ENCODE measurements around the gene C6orf136.
A peak's percentile ranks its signal among the peaks of the same experiment; 100 is the strongest.

Gene C6orf136

DNA sequence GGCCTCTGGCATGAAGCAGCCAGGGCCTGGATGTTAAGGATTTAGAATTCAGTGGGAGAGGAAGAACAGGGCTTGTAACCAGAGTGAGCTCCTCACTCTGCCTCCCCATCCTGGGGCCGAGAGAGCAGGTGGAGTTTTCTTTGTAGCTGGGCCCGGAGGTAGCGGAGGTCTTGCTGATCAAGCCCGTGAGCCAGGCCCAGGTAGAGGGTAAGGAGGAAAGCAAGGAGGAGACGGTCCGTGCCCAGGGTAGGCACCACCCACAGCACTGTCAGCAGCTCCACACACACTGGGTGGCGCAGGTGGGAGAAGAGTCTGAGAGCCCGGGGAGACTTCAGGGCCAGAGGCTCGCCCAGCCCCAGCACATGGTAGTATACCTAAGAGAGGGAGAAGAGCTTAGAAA, 41.6 kb downstream of the C6orf136 start:
- H3K36me3 ChIP-seq (ENCODE audit: control insufficient read depth, insufficient read depth, low read length), result no peaks in the 10 kb centered on the region
- H3K9me3 ChIP-seq (ENCODE audit: control insufficient read depth, insufficient read depth, low read length), result no peaks in the 10 kb centered on the region
- no peak overlapping the region for H3K4me3 ChIP-seq (ENCODE audit: low read length)
- WGBS (ENCODE audit: insufficient coverage, insufficient read length), result no CpG with 5 or more reads among the region's 9 CpGs
- no peaks in the 10 kb centered on the region for H3K27me3 ChIP-seq (ENCODE audit: control insufficient read depth, insufficient read depth, low read length)
- H3K27ac ChIP-seq (ENCODE audit: low read length), result no peak overlapping the region
- no peak for DNase-seq (ENCODE audit: low read depth, low spot score)
- H3K4me1 ChIP-seq (ENCODE audit: control insufficient read depth, insufficient read depth, low read length), result peaks cover 13% of the 10 kb centered on the region

DNA sequence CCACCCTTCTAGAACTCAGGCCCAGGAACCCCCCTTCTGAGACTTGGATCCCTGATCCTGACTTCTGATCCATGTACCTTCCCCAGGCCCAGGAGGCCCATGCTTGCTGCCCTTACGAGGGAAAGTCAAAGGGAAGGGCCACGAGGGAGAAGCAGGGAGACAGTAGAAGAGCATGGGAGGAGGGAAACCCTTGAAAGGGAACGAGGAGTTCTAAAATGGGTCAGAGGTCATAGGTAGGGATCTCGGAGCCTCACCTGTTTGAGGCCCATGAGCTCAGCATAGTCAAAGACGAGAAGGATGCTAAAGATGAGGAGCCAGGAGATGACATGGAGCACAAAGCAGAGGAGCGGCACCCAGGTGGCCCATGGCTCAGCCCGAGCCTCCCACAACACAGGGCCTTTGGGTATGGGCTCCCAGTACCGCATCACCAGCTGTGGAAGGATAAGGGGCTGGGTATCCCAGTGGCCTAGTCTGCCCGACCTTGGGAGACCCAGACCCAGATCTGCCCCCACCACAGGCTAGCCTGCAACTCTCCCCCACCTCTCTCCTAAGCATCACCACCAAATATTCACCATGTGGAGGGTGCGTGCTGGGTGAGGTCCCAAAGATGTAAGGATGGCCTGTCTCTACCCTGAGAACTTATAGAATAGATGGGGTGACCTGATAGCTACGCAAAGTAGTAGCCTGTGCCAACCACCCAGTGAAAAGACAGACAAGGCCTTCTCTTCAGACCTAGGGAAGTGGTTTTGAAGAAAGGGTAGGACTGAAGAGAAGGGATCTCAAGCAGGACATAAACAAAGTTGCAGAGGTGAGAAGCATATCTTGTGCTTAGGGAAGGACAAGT, 42.3 kb downstream of the C6orf136 start:
- DNase-seq (ENCODE audit: low read depth, low spot score), result no peak
- Histone ChIP-seq H3K27ac (ENCODE audit: low read length) (no peak overlapping the region), H3K27me3 (ENCODE audit: control insufficient read depth, insufficient read depth, low read length) (no peaks in the 10 kb centered on the region), H3K4me3 (ENCODE audit: low read length) (no peak overlapping the region), H3K4me1 (ENCODE audit: control insufficient read depth, insufficient read depth, low read length) (peaks cover 13% of the 10 kb centered on the region), H3K9me3 (ENCODE audit: control insufficient read depth, insufficient read depth, low read length) (no peaks in the 10 kb centered on the region), H3K36me3 (ENCODE audit: control insufficient read depth, insufficient read depth, low read length) (no peaks in the 10 kb centered on the region)
- WGBS (ENCODE audit: insufficient coverage, insufficient read length), result no CpG with 5 or more reads among the region's 11 CpGs

DNA sequence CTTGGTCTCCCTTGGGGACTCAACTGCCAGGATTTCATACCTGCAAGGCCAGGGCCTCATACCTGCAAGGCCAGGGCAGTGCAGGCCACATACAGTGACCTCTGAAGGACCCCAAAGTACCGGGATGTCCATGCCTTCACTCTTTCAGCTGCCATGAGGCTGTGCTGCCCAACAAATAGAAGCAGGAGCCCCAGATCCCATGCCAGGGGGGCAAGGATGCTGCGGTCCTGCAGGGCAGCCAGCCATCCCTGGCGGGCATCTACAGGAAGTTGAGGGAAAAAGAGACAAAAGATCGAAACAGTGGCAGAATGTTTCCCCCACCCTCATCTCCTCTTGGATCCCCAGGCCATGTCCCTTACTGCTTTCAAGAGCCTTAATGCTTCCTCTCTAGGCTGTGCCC, 43.1 kb downstream of the C6orf136 start:
- Histone ChIP-seq H3K4me3 (ENCODE audit: low read length) (peak overlapping the region; percentile 88; the same call in 1 of the 2 replicates), H3K9me3 (ENCODE audit: control insufficient read depth, insufficient read depth, low read length) (no peaks in the 10 kb centered on the region), H3K4me1 (ENCODE audit: control insufficient read depth, insufficient read depth, low read length) (peaks cover 11% of the 10 kb centered on the region), H3K27me3 (ENCODE audit: control insufficient read depth, insufficient read depth, low read length) (no peaks in the 10 kb centered on the region), H3K36me3 (ENCODE audit: control insufficient read depth, insufficient read depth, low read length) (no peaks in the 10 kb centered on the region), H3K27ac (ENCODE audit: low read length) (no peak overlapping the region)
- no CpG with 5 or more reads among the region's 4 CpGs for WGBS (ENCODE audit: insufficient coverage, insufficient read length)
- no peak for DNase-seq (ENCODE audit: low read depth, low spot score)

DNA sequence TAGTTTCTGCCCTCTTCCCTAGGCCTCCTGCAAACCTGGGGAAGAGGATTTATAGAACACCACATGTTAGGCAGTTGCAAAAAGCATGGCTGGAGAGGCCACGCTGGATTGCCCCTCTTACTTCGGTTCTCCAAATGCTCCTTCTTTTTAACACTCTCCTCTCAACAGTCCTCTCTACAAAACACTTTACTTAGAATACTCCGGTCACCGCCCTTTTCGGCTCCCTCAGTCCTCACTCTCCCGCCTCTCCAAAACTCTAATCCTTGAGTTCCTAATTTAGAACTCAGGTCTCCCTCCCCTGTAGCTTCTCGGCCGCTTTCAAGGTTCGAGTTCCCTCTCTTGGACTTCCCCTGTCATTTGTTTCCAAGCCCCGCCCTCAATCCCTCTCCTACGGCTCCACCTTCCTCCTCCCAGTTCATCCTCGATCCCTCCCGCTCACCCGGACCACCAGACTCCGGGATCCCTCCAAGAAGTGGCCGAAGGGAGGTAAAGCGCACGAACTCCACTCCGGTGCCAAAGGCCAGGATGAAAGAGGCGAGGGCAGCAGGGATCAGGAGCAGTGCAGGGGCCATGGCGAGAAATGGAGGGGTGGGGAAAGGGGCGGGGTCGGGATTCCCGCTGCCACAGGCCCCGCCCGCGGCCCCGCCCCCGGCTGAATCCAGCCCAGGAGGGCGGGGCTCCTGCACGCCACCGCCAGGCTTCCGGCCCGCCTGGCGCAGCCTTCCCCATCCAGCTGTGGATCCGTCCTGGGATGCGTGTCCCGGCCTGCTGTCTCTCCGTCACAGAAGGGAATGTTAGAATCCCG, 43.7 kb downstream of the C6orf136 start, which contains the start of gene NRM:
TSS of gene NRM (minus strand) at position 582 of the 805 bp plus-strand sequence. CDS start at position 572, 10 bp downstream.
- Histone ChIP-seq H3K36me3 (ENCODE audit: control insufficient read depth, insufficient read depth, low read length) (no peaks in the 10 kb centered on the region), H3K4me3 (ENCODE audit: low read length) (peak within 1 kb of the TSS; percentile 88; the same call in 1 of the 2 replicates), H3K4me1 (ENCODE audit: control insufficient read depth, insufficient read depth, low read length) (peaks cover 10% of the 10 kb centered on the region), H3K9me3 (ENCODE audit: control insufficient read depth, insufficient read depth, low read length) (no peaks in the 10 kb centered on the region), H3K27me3 (ENCODE audit: control insufficient read depth, insufficient read depth, low read length) (no peaks in the 10 kb centered on the region), H3K27ac (ENCODE audit: low read length) (no peak within 1 kb of the TSS)
- DNase-seq (ENCODE audit: low read depth, low spot score), result no peak
- WGBS (ENCODE audit: insufficient coverage, insufficient read length), result no CpG with 5 or more reads among the region's 40 CpGs

DNA sequence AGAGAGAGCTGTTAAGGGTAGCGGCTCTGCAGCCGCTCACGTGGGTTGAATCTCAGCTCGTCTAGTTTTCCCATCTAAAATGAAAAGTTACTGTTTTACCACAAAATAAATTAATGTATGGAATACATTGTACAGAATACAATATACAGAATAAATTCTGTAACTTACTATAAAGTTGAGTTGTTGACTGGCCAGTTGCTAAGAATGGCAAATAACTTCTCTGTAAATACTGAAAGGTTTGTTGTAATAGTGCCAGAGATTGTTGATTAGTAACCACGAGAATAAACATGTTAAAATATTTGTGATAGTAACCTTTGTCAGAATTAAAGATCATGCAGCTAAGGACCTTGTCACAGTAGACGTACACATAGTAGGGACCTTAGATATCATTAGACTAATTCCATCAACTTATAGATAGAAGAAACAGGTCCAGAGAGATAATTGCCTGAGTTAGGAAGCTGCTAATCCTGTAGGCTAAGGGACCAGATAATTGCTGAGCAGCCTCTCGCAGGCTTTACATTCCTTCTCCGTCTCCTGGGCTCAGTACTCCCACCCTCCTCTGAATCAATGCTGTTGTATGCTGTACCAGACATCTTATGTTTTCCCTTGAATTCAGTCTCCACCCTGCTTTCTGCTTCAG, 44.4 kb downstream of the C6orf136 start:
- Histone ChIP-seq H3K4me3 (ENCODE audit: low read length) (peak overlapping the region; percentile 88; the same call in 1 of the 2 replicates), H3K36me3 (ENCODE audit: control insufficient read depth, insufficient read depth, low read length) (no peaks in the 10 kb centered on the region), H3K27me3 (ENCODE audit: control insufficient read depth, insufficient read depth, low read length) (no peaks in the 10 kb centered on the region), H3K27ac (ENCODE audit: low read length) (no peak overlapping the region), H3K4me1 (ENCODE audit: control insufficient read depth, insufficient read depth, low read length) (peaks cover 8% of the 10 kb centered on the region), H3K9me3 (ENCODE audit: control insufficient read depth, insufficient read depth, low read length) (no peaks in the 10 kb centered on the region)
- no peak for DNase-seq (ENCODE audit: low read depth, low spot score)
- WGBS (ENCODE audit: insufficient coverage, insufficient read length), result no CpG with 5 or more reads among the region's 8 CpGs

DNA sequence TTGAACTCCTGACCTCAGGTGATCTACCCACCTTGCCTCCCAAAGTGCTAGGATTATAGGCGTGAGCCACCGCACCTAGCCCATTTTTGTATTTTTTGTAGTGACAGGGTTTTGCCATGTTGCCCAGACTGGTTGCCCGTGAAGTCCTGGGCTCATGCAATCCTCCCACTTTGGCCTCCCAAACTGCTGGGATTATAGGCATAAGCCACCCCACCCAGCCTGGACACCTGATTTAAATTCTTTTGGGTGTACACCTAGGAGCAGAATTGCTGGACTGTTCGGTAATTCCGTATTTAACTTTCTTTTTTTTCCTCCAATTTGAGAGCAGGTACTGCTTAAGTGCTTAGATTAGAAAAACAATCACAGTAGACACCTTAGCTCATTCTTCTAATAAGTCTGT, 49.5 kb downstream of the C6orf136 start:
- Histone ChIP-seq H3K36me3 (ENCODE audit: control insufficient read depth, insufficient read depth, low read length) (no peaks in the 10 kb centered on the region; the same call in 1 of the 2 replicates), H3K9me3 (ENCODE audit: control insufficient read depth, insufficient read depth, low read length) (no peaks in the 10 kb centered on the region), H3K4me1 (ENCODE audit: control insufficient read depth, insufficient read depth, low read length) (no peaks in the 10 kb centered on the region), H3K27me3 (ENCODE audit: control insufficient read depth, insufficient read depth, low read length) (no peaks in the 10 kb centered on the region), H3K4me3 (ENCODE audit: low read length) (no peak overlapping the region), H3K27ac (ENCODE audit: low read length) (no peak overlapping the region)
- no CpG with 5 or more reads among the region's 5 CpGs for WGBS (ENCODE audit: insufficient coverage, insufficient read length)
- DNase-seq (ENCODE audit: low read depth, low spot score), result no peak

DNA sequence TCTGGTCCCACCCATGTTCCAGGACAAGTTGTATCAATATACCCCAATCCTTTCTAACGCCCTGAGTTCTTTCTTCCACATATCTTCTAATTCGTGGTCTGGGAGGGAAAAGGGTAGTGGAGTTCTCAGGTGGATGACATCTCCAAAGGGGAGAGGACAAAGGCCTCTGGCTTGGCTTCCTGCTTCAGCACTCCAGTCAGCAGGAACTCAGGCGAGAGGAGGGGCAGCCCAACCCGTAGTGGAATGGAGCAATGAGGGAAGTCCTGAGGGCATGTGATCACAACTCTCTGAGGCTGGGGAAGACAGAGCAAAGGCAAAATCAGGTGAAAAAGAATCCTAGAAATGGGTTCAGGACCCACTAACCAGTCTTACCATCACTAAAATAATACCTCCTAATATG, 53.4 kb downstream of the C6orf136 start:
- Histone ChIP-seq H3K27ac (ENCODE audit: low read length) (no peak overlapping the region), H3K27me3 (ENCODE audit: control insufficient read depth, insufficient read depth, low read length) (no peaks in the 10 kb centered on the region), H3K9me3 (ENCODE audit: control insufficient read depth, insufficient read depth, low read length) (no peaks in the 10 kb centered on the region), H3K36me3 (ENCODE audit: control insufficient read depth, insufficient read depth, low read length) (peaks cover 16% of the 10 kb centered on the region; the same call in 1 of the 2 replicates), H3K4me1 (ENCODE audit: control insufficient read depth, insufficient read depth, low read length) (no peaks in the 10 kb centered on the region), H3K4me3 (ENCODE audit: low read length) (no peak overlapping the region)
- WGBS (ENCODE audit: insufficient coverage, insufficient read length), result no CpG with 5 or more reads among the region's 4 CpGs
- no peak for DNase-seq (ENCODE audit: low read depth, low spot score)

All from iPS DF 6.9 (cell line).